ENCODE results near the gene IGSF9B. TPM values are rescaled to one million over a fixed set of nuclear protein-coding genes. Genes with fewer than 3 reads are reported as not detected.

IGSF9B gene
- total RNA-seq, 2 donors from 2014 or later: 1.6 to 3.3 TPM

GRCh38 chr11:133948711-133949110 is 8.1 kb downstream of the IGSF9B start:
- 78 to 100% methylated on average over 2 to 9 of the region's 9 CpGs for WGBS, 2 donors
- DNase-seq (no peak), ATAC-seq (no peak)
- Histone ChIP-seq H3K27ac (no peak overlapping the region), H3K4me1 (no peaks in the 10 kb centered on the region), H3K4me3 (no peak overlapping the region), H3K9me3 (no peaks in the 10 kb centered on the region), H3K27me3 (no peaks in the 10 kb centered on the region), H3K36me3 (replicated peaks in 1 of 2; ENCODE audit: insufficient read depth in 1 of 2, low read depth in 2 of 2) (no peaks in the 10 kb centered on the region)
- intact Hi-C loops (cut with DNase I): no loop called here
- no peak for TF ChIP-seq POLR2A (IDR thresholded peaks at IDR 0.05)
- TF ChIP-seq, protein P1, sequence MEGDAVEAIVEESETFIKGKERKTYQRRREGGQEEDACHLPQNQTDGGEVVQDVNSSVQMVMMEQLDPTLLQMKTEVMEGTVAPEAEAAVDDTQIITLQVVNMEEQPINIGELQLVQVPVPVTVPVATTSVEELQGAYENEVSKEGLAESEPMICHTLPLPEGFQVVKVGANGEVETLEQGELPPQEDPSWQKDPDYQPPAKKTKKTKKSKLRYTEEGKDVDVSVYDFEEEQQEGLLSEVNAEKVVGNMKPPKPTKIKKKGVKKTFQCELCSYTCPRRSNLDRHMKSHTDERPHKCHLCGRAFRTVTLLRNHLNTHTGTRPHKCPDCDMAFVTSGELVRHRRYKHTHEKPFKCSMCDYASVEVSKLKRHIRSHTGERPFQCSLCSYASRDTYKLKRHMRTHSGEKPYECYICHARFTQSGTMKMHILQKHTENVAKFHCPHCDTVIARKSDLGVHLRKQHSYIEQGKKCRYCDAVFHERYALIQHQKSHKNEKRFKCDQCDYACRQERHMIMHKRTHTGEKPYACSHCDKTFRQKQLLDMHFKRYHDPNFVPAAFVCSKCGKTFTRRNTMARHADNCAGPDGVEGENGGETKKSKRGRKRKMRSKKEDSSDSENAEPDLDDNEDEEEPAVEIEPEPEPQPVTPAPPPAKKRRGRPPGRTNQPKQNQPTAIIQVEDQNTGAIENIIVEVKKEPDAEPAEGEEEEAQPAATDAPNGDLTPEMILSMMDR (IDR thresholded peaks at IDR 0.05): no peak

DNA sequence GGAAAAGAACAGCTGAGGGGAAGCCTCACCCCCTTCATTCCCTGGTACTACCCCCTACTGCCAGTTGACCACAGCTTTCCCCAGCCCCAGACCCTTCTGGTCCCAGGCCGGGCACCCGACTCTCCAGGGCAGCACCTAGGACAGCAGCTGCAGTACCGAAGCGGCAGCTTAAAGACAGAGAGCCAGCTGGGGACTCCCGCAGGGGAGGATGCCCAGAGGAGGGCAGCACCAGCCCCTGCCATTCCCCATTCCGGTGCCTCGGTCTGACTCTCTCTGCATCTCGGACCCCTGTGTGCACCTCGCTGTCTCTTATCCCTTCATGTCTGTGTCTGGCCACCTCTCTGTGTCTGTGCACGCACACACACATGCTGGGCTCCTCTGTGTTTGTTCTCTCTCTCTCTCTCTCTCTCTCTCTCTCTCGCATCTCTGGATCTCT is 9.4 kb downstream of the IGSF9B start:
- Histone ChIP-seq H3K4me3 (no peak overlapping the region), H3K27ac (no peak overlapping the region), H3K36me3 (replicated peaks in 1 of 2; ENCODE audit: insufficient read depth in 1 of 2, low read depth in 2 of 2) (no peaks in the 10 kb centered on the region), H3K27me3 (no peaks in the 10 kb centered on the region), H3K4me1 (no peaks in the 10 kb centered on the region), H3K9me3 (no peaks in the 10 kb centered on the region)
- intact Hi-C loops (cut with DNase I): no loop called here
- DNase-seq (peak in 1 of 4 donors; percentile 36), ATAC-seq (no peak)
- no peak for TF ChIP-seq POLR2A (IDR thresholded peaks at IDR 0.05)
- TF ChIP-seq, protein P1 (IDR thresholded peaks at IDR 0.05): peak in 4 of 7 experiments; percentile 7 to 22 (median 19)
- WGBS, 2 donors: 14 to 27% methylated on average over 6 to 11 of the region's 11 CpGs

- no peaks in the 10 kb centered on the region for H3K4me1 ChIP-seq
- H3K9me3 ChIP-seq: no peaks in the 10 kb centered on the region
- WGBS, 2 donors: 31 to 34% methylated on average over 20 to 26 of the region's 26 CpGs
- DNase-seq: no peak
- no peaks in the 10 kb centered on the region for H3K36me3 ChIP-seq (replicated peaks in 1 of 2; ENCODE audit: insufficient read depth in 1 of 2, low read depth in 2 of 2)
- intact Hi-C loops (cut with DNase I): no loop called here
- H3K4me3 ChIP-seq: no peak overlapping the region
- H3K27ac ChIP-seq: no peak overlapping the region
- H3K27me3 ChIP-seq: no peaks in the 10 kb centered on the region
- peak; percentile 25 for ATAC-seq
- no peak for TF ChIP-seq POLR2A (IDR thresholded peaks at IDR 0.05)
- TF ChIP-seq, protein P1 (IDR thresholded peaks at IDR 0.05): no peak
These were observed 10.0 kb downstream of the IGSF9B start for GRCh38 chr11:133946541-133947318.

GRCh38 chr11:133946051-133946450 is 10.7 kb downstream of the IGSF9B start:
- TF ChIP-seq, protein P1 (IDR thresholded peaks at IDR 0.05): no peak
- no peak for TF ChIP-seq POLR2A (IDR thresholded peaks at IDR 0.05)
- no peak overlapping the region for H3K27ac ChIP-seq

More at GRCh38 chr11:133946051-133946450, 10.7 kb downstream of the IGSF9B start:
- Histone ChIP-seq H3K4me1 (no peaks in the 10 kb centered on the region), H3K4me3 (no peak overlapping the region), H3K36me3 (replicated peaks in 1 of 2; ENCODE audit: insufficient read depth in 1 of 2, low read depth in 2 of 2) (no peaks in the 10 kb centered on the region), H3K9me3 (no peaks in the 10 kb centered on the region), H3K27me3 (no peaks in the 10 kb centered on the region)
- DNase-seq (no peak), ATAC-seq (no peak)
- 87% methylated on average over 12 to 17 of the region's 20 CpGs for WGBS, 2 donors
- intact Hi-C loops (cut with DNase I): no loop called here

All from body of pancreas (tissue), 4 donors.